GM12878 (cell line): Measurements from ENCODE around the gene SORL1. TPM values are rescaled to one million over a fixed set of nuclear protein-coding genes. Genes with fewer than 3 reads are reported as not detected.
A peak's percentile ranks its signal among the peaks of the same experiment; 100 is the strongest.

Experiments
- ATAC-seq: fragments of 200-7000 bp; cut with Tn5 transposase; 3 replicates; pipeline ENCODE4 v1.9.1; 2020; ENCODE audit warnings: mild to moderate bottlenecking, moderate library complexity
- BruUV-seq: library from RNA; stranded (reverse); fragments of 400-500 nt; replicated peaks from 2 replicates; lab custom pipeline; 2021; lab: Mats Ljungman, UMichigan
- CTCF ChIA-PET: fragments of 300-600 bp; sonication (Branson Sonifier 250); formaldehyde crosslinking; extraction: SDS; loops from one replicate; lab custom pipeline; 2021; ENCODE audit warnings: inconsistent platforms; lab: Yijun Ruan, JAX
- POLR2A ChIA-PET: fragments of 350-600 bp; formaldehyde crosslinking; extraction: SDS; loops from one replicate; lab custom pipeline; 2021; ENCODE audit warnings: inconsistent platforms; lab: Charles Lee
- RAD21 ChIA-PET: fragments of 300-600 bp; sonication (Branson Sonifier 250); formaldehyde crosslinking; loops from one replicate; lab custom pipeline; 2023; ENCODE audit warnings: antibody characterized with exemption; ENCODE audit not compliant: unreplicated experiment; lab: Charles Lee
- SMC1A ChIA-PET: fragments of 300-600 bp; sonication (Branson Sonifier 250); formaldehyde crosslinking; loops from one replicate; lab custom pipeline; 2023; ENCODE audit not compliant: unreplicated experiment, uncharacterized antibody; lab: Charles Lee
- DNase-seq: peaks from one replicate; pipeline ENCODE4 v3.0.0-alpha.2; 2011; ENCODE audit warnings: low read depth, low spot score
- FAIRE-seq: peaks from 3 replicates; lab custom pipeline; 2011; peaks lifted over from hg19 to GRCh38; lab: Jason Lieb, UNC
- H2AFZ ChIP-seq: 2 replicates; pipeline ENCODE4 v1.6.0; 2011; ENCODE audit warnings: low read depth, low read length, control low read depth; ENCODE audit not compliant: control insufficient read depth
- H3K27ac ChIP-seq: 2 replicates; pipeline ENCODE4 v1.5.1; 2011; ENCODE audit warnings: control low read depth; ENCODE audit not compliant: control insufficient read depth, insufficient read depth
- H3K27me3 ChIP-seq, 2 experiments: replicated peaks in 1 of 2; 2 replicates each; pipeline versions ENCODE4 v1.6.0 to v1.6.1; 2011; ENCODE audit warnings: low read length in 1 of 2; ENCODE audit not compliant: control insufficient read depth in 2 of 2, insufficient read depth in 2 of 2
- H3K36me3 ChIP-seq, 2 experiments: 2 replicates each; pipeline ENCODE4 v1.5.1; 2011; ENCODE audit warnings: low read length in 1 of 2; ENCODE audit not compliant: control insufficient read depth in 2 of 2, insufficient read depth in 2 of 2
- H3K4me1 ChIP-seq: 2 replicates; pipeline ENCODE4 v1.6.1; 2011; ENCODE audit warnings: mild to moderate bottlenecking, low read length, moderate library complexity, mixed read lengths; ENCODE audit not compliant: control insufficient read depth, insufficient read depth
- H3K4me2 ChIP-seq: 2 replicates; pipeline ENCODE4 v1.6.0; 2011; ENCODE audit warnings: control low read depth; ENCODE audit not compliant: control insufficient read depth, insufficient read depth
- H3K4me3 ChIP-seq: fragments of 200-600 bp; sonication (generic); 2 replicates; pipeline ENCODE4 v1.5.1; 2016
- H3K79me2 ChIP-seq: 2 replicates; pipeline ENCODE4 v1.6.0; 2011; ENCODE audit warnings: low read length; ENCODE audit not compliant: control insufficient read depth, insufficient read depth
- H3K9ac ChIP-seq: 2 replicates; pipeline ENCODE4 v1.8.0; 2011; ENCODE audit warnings: low read length, control low read depth, mixed read lengths; ENCODE audit not compliant: control insufficient read depth, insufficient read depth
- H3K9me3 ChIP-seq: replicated peaks from 3 replicates; pipeline ENCODE4 v1.5.1; 2011; ENCODE audit warnings: mild to moderate bottlenecking, low read length; ENCODE audit not compliant: control insufficient read depth, insufficient read depth
- H4K20me1 ChIP-seq: 2 replicates; pipeline ENCODE4 v1.6.0; 2011; ENCODE audit not compliant: control insufficient read depth, insufficient read depth
- ATF2 ChIP-seq: IDR thresholded peaks from 2 replicates; pipeline ENCODE4 v1.6.1; 2012; ENCODE audit warnings: low read length, inconsistent platforms
- CREB1 ChIP-seq: IDR thresholded peaks from 2 replicates; pipeline ENCODE4 v1.6.1; 2012; ENCODE audit warnings: low read depth, mild to moderate bottlenecking, inconsistent platforms
- FOS ChIP-seq: IDR thresholded peaks from 3 replicates; pipeline ENCODE4 v1.6.1; 2011; ENCODE audit warnings: borderline replicate concordance; ENCODE audit not compliant: insufficient read length; ENCODE audit errors: extremely low read depth
- IKZF1 ChIP-seq: fragments of 450-650 bp; conservative IDR thresholded peaks from 2 replicates; pipeline ENCODE4 v1.6.1; 2017; ENCODE audit warnings: antibody characterized with exemption, mild to moderate bottlenecking
- MLLT1 ChIP-seq: fragments of 450-650 bp; IDR thresholded peaks from 2 replicates; pipeline ENCODE4 v1.6.1; 2016; ENCODE audit warnings: mild to moderate bottlenecking
- MYB ChIP-seq: fragments of 150-350 bp; IDR thresholded peaks from 2 replicates; pipeline ENCODE4 v1.6.1; 2014; ENCODE audit warnings: mild to moderate bottlenecking, low read depth, low read length, borderline replicate concordance
- POU2F2 ChIP-seq: IDR thresholded peaks from 3 replicates; pipeline ENCODE4 v1.6.1; 2011; ENCODE audit warnings: low read depth, mild to moderate bottlenecking, low read length, borderline replicate concordance
- SIX5 ChIP-seq: IDR thresholded peaks from 2 replicates; pipeline ENCODE4 v1.6.1; 2011; ENCODE audit warnings: mild to moderate bottlenecking, low read depth, low read length, moderate library complexity; ENCODE audit not compliant: severe bottlenecking
- SMAD1 ChIP-seq: fragments of 450-650 bp; IDR thresholded peaks from 2 replicates; pipeline ENCODE4 v1.6.1; 2018; ENCODE audit warnings: mild to moderate bottlenecking, low read depth; ENCODE audit not compliant: partially characterized antibody
- SP1 ChIP-seq: IDR thresholded peaks from one replicate; pipeline ENCODE4 v1.6.1; 2011; ENCODE audit warnings: low read depth, low read length
- SPI1 ChIP-seq: IDR thresholded peaks from 2 replicates; pipeline ENCODE4 v1.6.1; 2011; ENCODE audit warnings: low read depth, mild to moderate bottlenecking, low read length, moderate library complexity, borderline replicate concordance; ENCODE audit not compliant: insufficient read depth
- WGBS: methylation state at CpG from one replicate; pipeline ENCODE4 v1.1.6; 2016; ENCODE audit warnings: low lambda C conversion rate; ENCODE audit not compliant: insufficient replicate concordance, insufficient coverage; ENCODE audit errors: missing lambda C conversion rate; 5-methylcytosine and 5-hydroxymethylcytosine counted together
- in situ Hi-C: fragments of 300-500 bp; cut with MboI; formaldehyde crosslinking; loops from 9 replicates; pipeline ENCODE4 v1.14.3; 2018; ENCODE audit warnings: mixed read lengths
- intact Hi-C: fragments of 100-400 bp; cut with micrococcal nuclease; formaldehyde crosslinking; loops from one replicate; pipeline ENCODE4 v1.14.2; 2022; ENCODE audit not compliant: unreplicated experiment
- polyA plus RNA-seq, 11 experiments: library from polyadenylated mRNA; depleted of rRNA in 4 of 11; unstranded in 6 of 11; stranded (reverse) in 5 of 11; fragments of >200 nt; fragmentation: Nextera tagmentation in 4 of 11; fragmentation: Illumina TruSeq in 1 of 11; extraction: Ambion mirVana in 4 of 11; extraction: Trizol in 1 of 11; gene quantifications; 1 replicate in 1 of 11; 2 replicates in 10 of 11; pipeline versions ENCODE4 v1.2.1 to v1.2.3, GENCODE V29; 2011 to 2016; ENCODE audit warnings: inconsistent platforms in 2 of 11, missing spikeins in 2 of 11, low read depth in 1 of 11
- total RNA-seq, 4 experiments: library from RNA; depleted of rRNA in 3 of 4; stranded (reverse); fragments of >200 nt in 3 of 4; fragmentation: Illumina TruSeq in 1 of 4; extraction: Trizol in 1 of 4; gene quantifications; 2 replicates each; pipeline versions ENCODE4 v1.2.1 to v1.2.3, GENCODE V29; 2013 to 2021
- TF ChIP-seq, protein P1 (sequence below): IDR thresholded peaks from 2 replicates; pipeline ENCODE4 v1.6.1; 2012; ENCODE audit warnings: improper control_type of control experiment, low read depth, low read length; ENCODE audit not compliant: insufficient replicate concordance

SORL1 gene
- total and polyA plus RNA-seq, 10 of the 15 experiments (the other 5 are each of a cell fraction or from before 2014, with no cell fraction given): 20.2 to 107 (median 59.9) TPM

DNA sequence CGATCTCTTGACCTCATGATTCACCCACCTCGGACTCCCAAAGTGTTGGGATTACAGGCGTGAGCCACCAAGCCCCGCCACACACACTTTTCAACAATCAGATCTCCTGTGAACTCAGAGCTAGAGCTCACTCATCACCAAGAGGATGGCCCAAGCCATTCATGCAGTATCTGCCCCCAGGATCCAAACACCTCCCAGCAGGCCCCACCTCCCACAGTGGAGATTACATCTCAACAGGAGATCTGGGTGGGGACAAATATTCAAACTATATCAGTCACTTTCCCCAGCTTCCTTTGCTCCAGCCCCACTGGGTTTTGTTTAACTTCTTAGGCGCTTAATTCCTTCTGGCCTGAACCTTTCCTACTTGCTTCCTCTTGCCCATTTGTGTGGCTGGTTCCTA, 26.3 kb upstream of the SORL1 start (continued):
- TF ChIP-seq ATF2: no peak
- no peak for TF ChIP-seq IKZF1
- no peak for TF ChIP-seq POU2F2
- TF ChIP-seq, all 136 proteins: peak for 0

GRCh38 chr11:121426476-121427399, 25.4 kb upstream of the SORL1 start:
- H2AFZ ChIP-seq: peak overlapping the region; percentile 85
- no peaks in the 10 kb centered on the region; the same call in 2 of the 3 replicates for H3K9me3 ChIP-seq
- no peaks in the 10 kb centered on the region for H3K27me3 ChIP-seq
- POLR2A ChIA-PET: interaction anchor here (0.6 to 1.4 kb wide), 7 partner anchors 8 to 134 kb away, joined by 3 to 7 read pairs (median 3); partner anchors contain the start of gene SC5D
- peak overlapping the region; percentile 95 for H3K4me2 ChIP-seq
- 45% methylated on average over 36 of the region's 48 CpGs for WGBS
- H3K79me2 ChIP-seq: no peaks in the 10 kb centered on the region
- no peaks in the 10 kb centered on the region for H3K36me3 ChIP-seq
- DNase-seq (no peak), FAIRE-seq (no peak), ATAC-seq (peak; percentile 57)
- H3K9ac ChIP-seq: peak overlapping the region; percentile 42
- SMC1A ChIA-PET: interaction anchor here (0.7 to 13.9 kb wide), 14 partner anchors 9 to 149 kb away, joined by 3 to 241 read pairs (median 4); partner anchors contain the start of genes SORL1 and SORL1-AS1
- H3K4me3 ChIP-seq: peak overlapping the region; percentile 39; the same call in 1 of the 2 replicates
- RAD21 ChIA-PET: interaction anchor here (0.9 to 6.2 kb wide), 10 partner anchors 10 to 90 kb away, joined by 3 to 42 read pairs (median 6); no protein-coding TSS in a partner anchor
- in situ Hi-C loops: no loop called here
- no peaks in the 10 kb centered on the region for H4K20me1 ChIP-seq
- CTCF ChIA-PET: interaction anchor here (0.8 to 1.9 kb wide), 8 partner anchors 9 to 165 kb away, joined by 3 to 7 read pairs (median 6); no protein-coding TSS in a partner anchor
- BruUV-seq: no TSS peak
- peaks cover 46% of the 10 kb centered on the region for H3K4me1 ChIP-seq
- intact Hi-C loops: no loop called here
- no peak overlapping the region for H3K27ac ChIP-seq
- TF ChIP-seq SPI1 (no peak), MLLT1 (no peak), FOS (no peak), SMAD1 (no peak), SP1 (no peak), CREB1 (no peak), MYB (no peak), SIX5 (no peak)
- TF ChIP-seq, protein P1, sequence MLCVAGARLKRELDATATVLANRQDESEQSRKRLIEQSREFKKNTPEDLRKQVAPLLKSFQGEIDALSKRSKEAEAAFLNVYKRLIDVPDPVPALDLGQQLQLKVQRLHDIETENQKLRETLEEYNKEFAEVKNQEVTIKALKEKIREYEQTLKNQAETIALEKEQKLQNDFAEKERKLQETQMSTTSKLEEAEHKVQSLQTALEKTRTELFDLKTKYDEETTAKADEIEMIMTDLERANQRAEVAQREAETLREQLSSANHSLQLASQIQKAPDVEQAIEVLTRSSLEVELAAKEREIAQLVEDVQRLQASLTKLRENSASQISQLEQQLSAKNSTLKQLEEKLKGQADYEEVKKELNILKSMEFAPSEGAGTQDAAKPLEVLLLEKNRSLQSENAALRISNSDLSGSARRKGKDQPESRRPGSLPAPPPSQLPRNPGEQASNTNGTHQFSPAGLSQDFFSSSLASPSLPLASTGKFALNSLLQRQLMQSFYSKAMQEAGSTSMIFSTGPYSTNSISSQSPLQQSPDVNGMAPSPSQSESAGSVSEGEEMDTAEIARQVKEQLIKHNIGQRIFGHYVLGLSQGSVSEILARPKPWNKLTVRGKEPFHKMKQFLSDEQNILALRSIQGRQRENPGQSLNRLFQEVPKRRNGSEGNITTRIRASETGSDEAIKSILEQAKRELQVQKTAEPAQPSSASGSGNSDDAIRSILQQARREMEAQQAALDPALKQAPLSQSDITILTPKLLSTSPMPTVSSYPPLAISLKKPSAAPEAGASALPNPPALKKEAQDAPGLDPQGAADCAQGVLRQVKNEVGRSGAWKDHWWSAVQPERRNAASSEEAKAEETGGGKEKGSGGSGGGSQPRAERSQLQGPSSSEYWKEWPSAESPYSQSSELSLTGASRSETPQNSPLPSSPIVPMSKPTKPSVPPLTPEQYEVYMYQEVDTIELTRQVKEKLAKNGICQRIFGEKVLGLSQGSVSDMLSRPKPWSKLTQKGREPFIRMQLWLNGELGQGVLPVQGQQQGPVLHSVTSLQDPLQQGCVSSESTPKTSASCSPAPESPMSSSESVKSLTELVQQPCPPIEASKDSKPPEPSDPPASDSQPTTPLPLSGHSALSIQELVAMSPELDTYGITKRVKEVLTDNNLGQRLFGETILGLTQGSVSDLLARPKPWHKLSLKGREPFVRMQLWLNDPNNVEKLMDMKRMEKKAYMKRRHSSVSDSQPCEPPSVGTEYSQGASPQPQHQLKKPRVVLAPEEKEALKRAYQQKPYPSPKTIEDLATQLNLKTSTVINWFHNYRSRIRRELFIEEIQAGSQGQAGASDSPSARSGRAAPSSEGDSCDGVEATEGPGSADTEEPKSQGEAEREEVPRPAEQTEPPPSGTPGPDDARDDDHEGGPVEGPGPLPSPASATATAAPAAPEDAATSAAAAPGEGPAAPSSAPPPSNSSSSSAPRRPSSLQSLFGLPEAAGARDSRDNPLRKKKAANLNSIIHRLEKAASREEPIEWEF: no peak
